ENCODE measurements around the gene RSKR.

DNA sequence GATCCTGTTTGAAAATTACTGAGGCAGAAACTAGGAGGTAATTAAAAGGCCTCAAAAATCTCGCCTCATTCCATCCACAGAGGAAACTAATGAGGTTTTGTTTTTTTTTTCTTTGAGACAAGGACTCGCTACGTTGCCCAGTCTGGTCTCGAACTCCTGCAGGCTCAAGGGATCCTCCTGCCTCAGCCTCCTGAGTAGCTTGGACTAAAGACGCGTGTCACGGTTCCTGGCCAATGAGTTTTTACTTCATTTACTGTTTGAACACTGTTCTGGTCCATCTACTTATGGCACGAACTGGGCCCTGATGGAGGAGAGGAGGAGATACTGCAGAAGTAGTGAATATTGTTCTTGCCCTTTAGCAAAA, 31.6 kb upstream of the RSKR start:
- TF ChIP-seq, protein P1, sequence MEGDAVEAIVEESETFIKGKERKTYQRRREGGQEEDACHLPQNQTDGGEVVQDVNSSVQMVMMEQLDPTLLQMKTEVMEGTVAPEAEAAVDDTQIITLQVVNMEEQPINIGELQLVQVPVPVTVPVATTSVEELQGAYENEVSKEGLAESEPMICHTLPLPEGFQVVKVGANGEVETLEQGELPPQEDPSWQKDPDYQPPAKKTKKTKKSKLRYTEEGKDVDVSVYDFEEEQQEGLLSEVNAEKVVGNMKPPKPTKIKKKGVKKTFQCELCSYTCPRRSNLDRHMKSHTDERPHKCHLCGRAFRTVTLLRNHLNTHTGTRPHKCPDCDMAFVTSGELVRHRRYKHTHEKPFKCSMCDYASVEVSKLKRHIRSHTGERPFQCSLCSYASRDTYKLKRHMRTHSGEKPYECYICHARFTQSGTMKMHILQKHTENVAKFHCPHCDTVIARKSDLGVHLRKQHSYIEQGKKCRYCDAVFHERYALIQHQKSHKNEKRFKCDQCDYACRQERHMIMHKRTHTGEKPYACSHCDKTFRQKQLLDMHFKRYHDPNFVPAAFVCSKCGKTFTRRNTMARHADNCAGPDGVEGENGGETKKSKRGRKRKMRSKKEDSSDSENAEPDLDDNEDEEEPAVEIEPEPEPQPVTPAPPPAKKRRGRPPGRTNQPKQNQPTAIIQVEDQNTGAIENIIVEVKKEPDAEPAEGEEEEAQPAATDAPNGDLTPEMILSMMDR (IDR thresholded peaks at IDR 0.05; ENCODE audit: low read depth, low read length, poor library complexity, severe bottlenecking), result no peak
- TF ChIP-seq EZH2phosphoT487 (IDR thresholded peaks at IDR 0.05; ENCODE audit: borderline replicate concordance, low read length), result no peak
